22Rv1 (cell line): Measurements from ENCODE around the gene SMG9.

Experiments used
- H3K27ac ChIP-seq: fragments of 450-650 bp; 2 replicates; pipeline ENCODE4 v1.5.1; 2017
- ZFX ChIP-seq: fragments of 450-650 bp; IDR thresholded peaks from 2 replicates; pipeline ENCODE4 v1.6.1; 2017; ENCODE audit warnings: antibody characterized with exemption, borderline replicate concordance
- TF ChIP-seq, protein P1 (sequence below): fragments of 450-650 bp; IDR thresholded peaks from 2 replicates; pipeline ENCODE4 v1.5.1; 2017; ENCODE audit warnings: mild to moderate bottlenecking

Gene SMG9, protein sequence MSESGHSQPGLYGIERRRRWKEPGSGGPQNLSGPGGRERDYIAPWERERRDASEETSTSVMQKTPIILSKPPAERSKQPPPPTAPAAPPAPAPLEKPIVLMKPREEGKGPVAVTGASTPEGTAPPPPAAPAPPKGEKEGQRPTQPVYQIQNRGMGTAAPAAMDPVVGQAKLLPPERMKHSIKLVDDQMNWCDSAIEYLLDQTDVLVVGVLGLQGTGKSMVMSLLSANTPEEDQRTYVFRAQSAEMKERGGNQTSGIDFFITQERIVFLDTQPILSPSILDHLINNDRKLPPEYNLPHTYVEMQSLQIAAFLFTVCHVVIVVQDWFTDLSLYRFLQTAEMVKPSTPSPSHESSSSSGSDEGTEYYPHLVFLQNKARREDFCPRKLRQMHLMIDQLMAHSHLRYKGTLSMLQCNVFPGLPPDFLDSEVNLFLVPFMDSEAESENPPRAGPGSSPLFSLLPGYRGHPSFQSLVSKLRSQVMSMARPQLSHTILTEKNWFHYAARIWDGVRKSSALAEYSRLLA

GRCh38 chr19:43754503-43755255 lies at the start of gene SMG9:
SMG9 (minus strand) TSS chr19:43754962; CDS start chr19:43750741, 4,221 bp downstream.
- TF ChIP-seq, protein P1, sequence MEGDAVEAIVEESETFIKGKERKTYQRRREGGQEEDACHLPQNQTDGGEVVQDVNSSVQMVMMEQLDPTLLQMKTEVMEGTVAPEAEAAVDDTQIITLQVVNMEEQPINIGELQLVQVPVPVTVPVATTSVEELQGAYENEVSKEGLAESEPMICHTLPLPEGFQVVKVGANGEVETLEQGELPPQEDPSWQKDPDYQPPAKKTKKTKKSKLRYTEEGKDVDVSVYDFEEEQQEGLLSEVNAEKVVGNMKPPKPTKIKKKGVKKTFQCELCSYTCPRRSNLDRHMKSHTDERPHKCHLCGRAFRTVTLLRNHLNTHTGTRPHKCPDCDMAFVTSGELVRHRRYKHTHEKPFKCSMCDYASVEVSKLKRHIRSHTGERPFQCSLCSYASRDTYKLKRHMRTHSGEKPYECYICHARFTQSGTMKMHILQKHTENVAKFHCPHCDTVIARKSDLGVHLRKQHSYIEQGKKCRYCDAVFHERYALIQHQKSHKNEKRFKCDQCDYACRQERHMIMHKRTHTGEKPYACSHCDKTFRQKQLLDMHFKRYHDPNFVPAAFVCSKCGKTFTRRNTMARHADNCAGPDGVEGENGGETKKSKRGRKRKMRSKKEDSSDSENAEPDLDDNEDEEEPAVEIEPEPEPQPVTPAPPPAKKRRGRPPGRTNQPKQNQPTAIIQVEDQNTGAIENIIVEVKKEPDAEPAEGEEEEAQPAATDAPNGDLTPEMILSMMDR, result no peak
- no peak for TF ChIP-seq ZFX
- peak within 1 kb of the TSS; percentile 98 for H3K27ac ChIP-seq

DNA sequence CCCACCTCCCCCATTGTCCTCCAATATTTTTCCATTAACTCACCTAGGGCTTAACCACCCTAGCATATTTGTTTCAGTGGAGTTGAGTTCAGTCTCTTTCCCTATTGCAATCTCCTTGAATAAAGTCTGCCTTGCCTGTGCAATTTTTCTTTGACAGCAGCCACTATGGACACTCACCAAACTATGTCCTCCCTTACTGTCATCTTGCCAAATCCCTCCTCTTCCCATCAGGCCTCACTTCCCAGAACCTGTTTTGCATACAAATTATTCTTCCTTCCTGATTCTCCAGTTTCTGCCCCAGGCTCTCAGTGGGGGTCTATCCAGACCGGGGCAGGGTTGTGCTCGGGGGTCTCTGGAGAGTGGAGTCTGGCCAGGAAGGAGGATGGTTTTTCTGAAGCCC lies 49.7 kb upstream of the SMG9 start:
- TF ChIP-seq, protein P1, result no peak
- TF ChIP-seq ZFX, result no peak
- no peak overlapping the region for H3K27ac ChIP-seq

- TF ChIP-seq ZFX, result no peak
- TF ChIP-seq, protein P1, result no peak
- no peak within 1 kb of the TSS for H3K27ac ChIP-seq
These were observed 47.6 kb upstream of the SMG9 start, which contains the start of gene LYPD5 for GRCh38 chr19:43802216-43802951. LYPD5 (minus strand) TSS chr19:43802447; CDS start chr19:43802380, 67 bp downstream.

DNA sequence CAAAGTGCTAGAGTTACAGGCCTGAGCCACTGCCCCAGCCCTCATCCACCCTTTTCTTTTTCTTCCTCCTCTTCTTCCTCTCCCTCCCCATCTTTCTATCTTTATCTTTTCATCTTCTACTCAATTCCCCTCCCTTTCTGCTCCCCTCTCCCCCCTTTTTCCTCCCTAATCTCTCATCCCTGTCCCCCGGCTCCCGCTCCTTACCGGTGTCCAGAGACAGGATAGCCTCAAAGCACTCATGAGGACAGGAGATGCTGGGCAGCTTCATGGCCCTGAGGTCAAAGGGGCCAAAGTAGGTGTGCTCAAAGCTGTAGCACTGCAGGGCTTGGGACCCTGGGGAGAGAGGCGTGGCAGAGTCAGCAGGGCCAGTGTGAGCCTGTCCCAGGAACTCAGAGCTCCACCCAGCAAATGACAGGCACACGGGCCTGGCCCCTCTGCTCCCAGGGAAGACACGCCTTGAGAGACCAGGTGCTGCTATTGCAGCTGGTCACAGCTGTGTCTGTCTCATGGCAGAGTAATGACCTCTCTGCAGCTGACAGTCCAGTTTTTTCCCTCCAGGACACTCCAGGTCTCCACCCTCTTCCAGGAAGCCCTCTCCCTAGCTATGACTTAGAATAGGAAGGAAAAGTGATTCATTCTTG lies 44.9 kb upstream of the SMG9 start:
- no peak overlapping the region for H3K27ac ChIP-seq
- TF ChIP-seq ZFX, result no peak
- TF ChIP-seq, protein P1, result no peak

DNA sequence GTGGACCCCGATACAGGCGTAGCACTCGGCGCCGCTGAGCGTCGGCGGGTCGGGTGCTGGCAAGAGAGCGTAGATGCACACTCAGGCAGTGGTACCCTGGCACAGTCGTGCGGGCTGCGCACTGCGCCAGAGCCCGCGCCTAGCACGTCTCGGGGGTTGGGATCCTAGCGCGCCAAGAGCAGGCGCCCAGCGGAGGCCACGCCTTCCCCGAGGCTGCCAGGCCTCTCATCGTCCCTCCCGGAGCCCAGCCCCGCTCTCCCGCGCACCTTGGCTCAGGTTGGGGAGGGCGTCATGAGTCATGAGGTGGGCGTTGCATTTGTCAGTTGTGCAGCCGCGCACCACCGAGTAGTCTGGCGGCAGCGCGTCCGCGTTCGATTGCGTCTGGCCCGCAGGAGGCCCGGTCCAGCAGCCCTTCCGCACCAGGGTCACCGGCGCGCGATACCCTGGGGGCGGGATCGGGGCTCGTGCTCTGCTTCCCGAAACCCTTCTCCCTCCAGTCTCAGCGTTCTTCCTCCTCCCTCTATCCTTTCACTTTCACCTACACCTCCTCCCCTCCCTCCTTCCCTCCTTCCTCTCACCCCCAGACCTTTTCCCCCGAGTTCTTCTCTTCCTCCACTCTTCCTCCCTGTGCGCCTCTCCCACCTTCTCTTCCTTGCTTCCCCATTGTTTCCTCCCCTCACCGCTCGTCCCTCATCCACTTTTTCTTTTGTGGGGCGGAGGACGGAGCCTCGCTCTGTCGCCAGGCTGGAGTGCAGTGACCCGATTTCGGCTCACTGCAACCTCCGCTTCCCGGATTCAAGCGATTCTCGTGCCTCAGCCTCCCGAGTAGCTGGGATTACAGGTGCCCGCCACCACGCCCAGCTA lies 44.0 kb upstream of the SMG9 start:
- TF ChIP-seq, protein P1, result no peak
- no peak for TF ChIP-seq ZFX
- peak overlapping the region; percentile 42 for H3K27ac ChIP-seq

DNA sequence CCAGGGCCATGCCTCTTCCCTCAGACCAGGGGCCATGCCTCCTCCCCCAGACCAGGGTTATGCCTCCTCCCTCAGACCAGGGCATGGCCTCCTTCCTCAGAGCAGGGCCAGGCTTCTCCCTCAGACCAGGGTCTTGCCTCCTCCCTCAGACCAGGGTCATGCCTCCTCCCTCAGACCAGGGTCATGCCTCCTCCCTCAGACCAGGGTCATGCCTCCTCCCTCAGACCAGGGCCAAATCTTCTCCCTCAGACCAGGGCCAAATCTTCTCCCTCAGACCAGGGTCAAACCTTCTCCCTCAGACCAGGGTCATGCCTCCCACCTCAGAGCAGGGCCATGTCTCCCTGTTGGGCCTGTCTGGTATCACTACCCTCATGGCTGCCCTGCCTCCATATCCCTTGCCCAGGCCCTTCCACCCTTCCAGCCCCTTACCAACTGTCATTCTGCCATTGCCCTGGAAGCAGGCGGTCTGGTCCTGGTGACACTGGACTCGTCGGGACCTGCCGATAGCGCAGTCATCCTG lies 43.3 kb upstream of the SMG9 start:
- TF ChIP-seq ZFX, result no peak
- TF ChIP-seq, protein P1, result no peak

More for the DNA sequence above, 43.3 kb upstream of the SMG9 start:
- peak overlapping the region; percentile 42 for H3K27ac ChIP-seq
